NB4 (cell line): ENCODE data around the gene PDCD5.

Experiments
- DNase-seq: peaks from one replicate; pipeline ENCODE4 v3.0.0; 2010; ENCODE audit warnings: low read depth
- H3K4me3 ChIP-seq: one replicate; pipeline ENCODE4 v1.5.1; 2011; ENCODE audit warnings: mild to moderate bottlenecking, low read depth, low read length, moderate library complexity
- MYC ChIP-seq: IDR thresholded peaks from 2 replicates; pipeline ENCODE4 v1.6.1; 2011; ENCODE audit warnings: low read depth, low read length
- POLR2A ChIP-seq: IDR thresholded peaks from 2 replicates; pipeline ENCODE4 v1.6.1; 2011; ENCODE audit warnings: mild to moderate bottlenecking; ENCODE audit not compliant: insufficient read length; ENCODE audit errors: extremely low read depth
- TF ChIP-seq, protein P1 (sequence below): IDR thresholded peaks from 2 replicates; pipeline ENCODE4 v1.6.1; 2011; ENCODE audit warnings: low read depth, low read length
- TF ChIP-seq, protein P2 (sequence below): IDR thresholded peaks from one replicate; pipeline ENCODE4 v1.5.1; 2012; ENCODE audit warnings: low read depth, low read length

The PDCD5 gene

DNA sequence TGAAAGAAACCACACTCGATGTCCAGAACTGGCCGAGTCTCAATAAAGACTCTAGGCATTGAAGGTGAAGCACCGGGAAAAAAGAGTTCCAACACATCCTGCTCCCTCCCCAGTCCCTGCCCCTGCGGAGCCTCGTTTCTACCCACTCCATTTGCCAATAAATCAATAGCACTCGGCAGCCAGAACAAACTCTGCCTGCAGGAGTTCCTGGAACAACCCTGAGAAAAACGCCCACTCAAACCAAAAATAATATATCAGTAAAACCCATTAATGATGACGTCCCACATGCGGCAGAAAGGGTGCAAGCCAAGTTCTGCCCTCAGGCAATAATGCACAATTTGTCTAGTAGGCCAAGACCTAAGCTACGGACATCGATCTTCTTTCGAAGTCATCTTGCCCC lies 41.0 kb downstream of the PDCD5 start:
- no peak for DNase-seq
- H3K4me3 ChIP-seq, result no peak overlapping the region
- TF ChIP-seq, protein P1, sequence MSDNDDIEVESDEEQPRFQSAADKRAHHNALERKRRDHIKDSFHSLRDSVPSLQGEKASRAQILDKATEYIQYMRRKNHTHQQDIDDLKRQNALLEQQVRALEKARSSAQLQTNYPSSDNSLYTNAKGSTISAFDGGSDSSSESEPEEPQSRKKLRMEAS, result no peak
- TF ChIP-seq MYC (no peak), POLR2A (no peak)
- TF ChIP-seq, protein P2, sequence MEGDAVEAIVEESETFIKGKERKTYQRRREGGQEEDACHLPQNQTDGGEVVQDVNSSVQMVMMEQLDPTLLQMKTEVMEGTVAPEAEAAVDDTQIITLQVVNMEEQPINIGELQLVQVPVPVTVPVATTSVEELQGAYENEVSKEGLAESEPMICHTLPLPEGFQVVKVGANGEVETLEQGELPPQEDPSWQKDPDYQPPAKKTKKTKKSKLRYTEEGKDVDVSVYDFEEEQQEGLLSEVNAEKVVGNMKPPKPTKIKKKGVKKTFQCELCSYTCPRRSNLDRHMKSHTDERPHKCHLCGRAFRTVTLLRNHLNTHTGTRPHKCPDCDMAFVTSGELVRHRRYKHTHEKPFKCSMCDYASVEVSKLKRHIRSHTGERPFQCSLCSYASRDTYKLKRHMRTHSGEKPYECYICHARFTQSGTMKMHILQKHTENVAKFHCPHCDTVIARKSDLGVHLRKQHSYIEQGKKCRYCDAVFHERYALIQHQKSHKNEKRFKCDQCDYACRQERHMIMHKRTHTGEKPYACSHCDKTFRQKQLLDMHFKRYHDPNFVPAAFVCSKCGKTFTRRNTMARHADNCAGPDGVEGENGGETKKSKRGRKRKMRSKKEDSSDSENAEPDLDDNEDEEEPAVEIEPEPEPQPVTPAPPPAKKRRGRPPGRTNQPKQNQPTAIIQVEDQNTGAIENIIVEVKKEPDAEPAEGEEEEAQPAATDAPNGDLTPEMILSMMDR, result no peak

DNA sequence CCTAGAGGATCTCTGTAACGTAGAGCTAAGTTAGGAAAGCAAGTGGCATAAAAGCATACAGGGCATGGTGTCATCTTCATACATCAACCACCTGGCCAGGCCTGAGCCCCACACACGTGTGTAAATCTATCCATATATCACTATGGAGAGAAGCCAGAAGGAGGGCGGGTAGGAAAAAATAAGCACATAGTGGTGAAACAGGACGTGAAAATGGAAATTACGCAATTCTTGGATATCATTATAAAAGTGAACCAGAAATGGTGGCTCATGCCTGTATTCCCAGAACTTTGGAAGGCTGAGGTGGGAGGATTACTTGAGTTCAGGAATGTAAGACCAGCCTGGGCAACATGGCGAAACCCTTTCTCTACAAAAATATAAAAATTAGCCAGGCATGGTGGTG lies 43.4 kb downstream of the PDCD5 start:
- no peak for TF ChIP-seq MYC
- TF ChIP-seq, protein P1, result no peak
- no peak for DNase-seq
- H3K4me3 ChIP-seq, result no peak overlapping the region

DNA sequence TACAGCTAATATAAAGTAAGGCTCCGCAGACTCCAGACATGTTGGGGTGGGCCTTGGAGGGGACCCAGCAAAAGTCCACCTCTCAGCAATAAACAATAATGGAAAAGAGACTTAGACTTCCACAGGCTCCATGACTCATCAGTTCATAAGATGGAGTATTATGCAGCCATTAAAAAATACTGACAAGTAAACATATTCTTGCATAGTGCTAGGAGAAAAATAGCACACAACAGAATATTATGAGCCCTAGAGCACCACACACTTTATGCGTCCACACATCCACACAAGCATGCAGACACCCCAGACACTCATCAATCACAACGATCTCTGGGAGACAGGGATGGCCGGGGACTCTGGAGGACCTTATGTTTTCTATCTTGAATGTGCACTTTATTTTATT lies 46.0 kb downstream of the PDCD5 start:
- DNase-seq, result no peak
- no peak overlapping the region for H3K4me3 ChIP-seq
- no peak for TF ChIP-seq MYC

DNA sequence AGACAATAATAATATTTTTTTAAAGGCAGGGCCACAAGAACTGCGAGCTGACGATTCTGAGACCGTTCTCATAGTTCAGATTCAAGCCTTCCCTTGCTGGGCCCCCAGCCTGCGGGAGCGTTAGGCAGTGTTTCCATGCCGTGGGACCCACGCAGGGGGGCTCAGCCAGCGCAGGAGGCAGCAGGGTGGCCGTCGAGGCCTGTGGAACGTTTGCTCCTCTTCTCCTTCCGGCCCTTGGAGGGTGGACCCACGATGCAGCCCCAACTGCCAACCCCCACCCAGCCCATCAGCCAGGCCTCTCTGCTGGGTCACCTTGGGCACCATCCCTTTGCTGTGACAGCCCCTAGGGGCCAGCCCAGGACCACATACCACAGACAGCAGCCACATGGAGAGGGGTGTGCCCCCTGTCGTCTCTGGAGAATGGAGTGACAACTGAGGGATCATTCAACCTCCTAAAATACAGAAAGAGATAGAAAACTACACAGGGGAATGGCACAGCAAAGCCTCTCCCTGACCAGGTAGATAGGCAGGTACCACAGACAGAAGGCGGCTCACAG lies 46.8 kb downstream of the PDCD5 start:
- TF ChIP-seq POLR2A, result no peak
- TF ChIP-seq, protein P2, result no peak
- TF ChIP-seq, protein P1, result no peak
- TF ChIP-seq MYC, result no peak
- DNase-seq, result no peak
- H3K4me3 ChIP-seq, result no peak overlapping the region

DNA sequence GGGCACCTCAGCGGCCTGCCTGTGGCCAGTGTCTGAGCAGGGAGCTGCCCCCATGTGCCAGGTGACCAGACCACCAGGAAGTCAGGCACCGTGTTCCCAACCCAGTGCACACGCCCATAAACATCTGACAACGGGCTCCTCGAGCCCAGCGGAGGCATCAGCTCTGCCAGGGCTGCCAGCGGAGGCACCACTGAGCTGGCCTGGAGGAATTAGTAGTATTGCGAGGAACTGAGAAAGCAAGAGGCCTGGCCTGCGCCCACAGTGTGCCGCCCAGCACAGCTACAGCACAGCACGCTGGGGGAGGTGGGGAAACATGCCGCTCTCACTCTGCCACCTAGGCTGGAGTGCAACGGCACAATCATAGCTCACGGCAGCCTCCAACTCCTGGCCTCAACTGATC lies 49.3 kb downstream of the PDCD5 start:
- no peak overlapping the region for H3K4me3 ChIP-seq
- DNase-seq, result peak; percentile 7
- TF ChIP-seq, protein P2, result no peak
- TF ChIP-seq POLR2A (no peak), MYC (no peak)
- TF ChIP-seq, protein P1, result no peak

DNA sequence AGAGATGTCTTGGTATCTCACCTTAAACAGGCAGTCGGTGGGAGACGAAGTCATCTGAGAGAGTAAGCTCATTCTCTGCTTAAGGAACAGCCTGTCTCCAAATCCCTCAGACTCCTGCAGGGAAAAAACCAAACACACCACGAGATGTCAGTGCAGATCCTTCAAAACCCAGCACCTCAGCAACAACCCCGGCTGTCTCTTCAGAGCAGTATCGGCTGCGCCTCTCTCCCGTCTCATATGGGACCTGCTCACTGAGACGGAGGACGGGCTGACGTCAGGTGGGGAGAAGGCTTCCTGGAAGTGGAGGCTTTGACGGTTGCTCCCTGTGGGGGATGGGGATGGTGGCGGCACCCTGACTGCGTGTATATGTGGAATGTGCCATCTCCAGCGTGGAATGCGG lies 50.4 kb downstream of the PDCD5 start:
- DNase-seq, result no peak
- TF ChIP-seq, protein P2, result no peak
- TF ChIP-seq POLR2A, result no peak
- TF ChIP-seq, protein P1, result no peak
- H3K4me3 ChIP-seq, result no peak overlapping the region
